ENCODE measurements around the gene PPARD. TPM values are rescaled to one million over a fixed set of nuclear protein-coding genes. Genes with fewer than 3 reads are reported as not detected.
A peak's percentile ranks its signal among the peaks of the same experiment; 100 is the strongest.

The PPARD gene
- total RNA-seq, 1 donor from 2014 or later = 27.0 TPM

DNA sequence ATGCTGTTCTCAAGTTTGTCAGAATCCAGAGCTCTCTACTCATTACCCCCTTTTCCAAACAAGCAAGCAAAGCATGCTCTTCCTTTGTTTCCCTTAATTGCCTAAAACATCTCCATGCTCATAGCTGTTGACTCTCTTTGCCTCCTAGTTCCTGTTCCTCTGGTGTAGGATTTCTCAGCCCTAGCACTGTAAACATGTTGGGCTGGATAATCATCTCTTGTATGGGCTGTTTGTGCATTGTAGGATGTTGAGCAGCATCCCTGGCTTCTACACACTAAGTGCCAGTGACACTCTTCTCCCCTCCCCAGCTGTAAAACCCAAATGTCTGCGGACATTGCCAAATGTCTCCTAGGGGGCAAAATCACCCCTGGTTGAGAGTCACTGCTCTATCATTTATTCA is 14.0 kb downstream of the PPARD start:
- Mint-ChIP-seq H3K4me3 (ENCODE audit: unreplicated experiment) (no peak overlapping the region), H3K36me3 (ENCODE audit: low read depth) (peaks cover 27% of the 10 kb centered on the region), H3K9me3 (ENCODE audit: low read depth) (no peaks in the 10 kb centered on the region), H3K4me1 (ENCODE audit: low read depth) (peaks cover 50% of the 10 kb centered on the region), H3K27ac (ENCODE audit: unreplicated experiment) (no peak overlapping the region), H3K27me3 (ENCODE audit: low read depth) (no peaks in the 10 kb centered on the region)
- DNase-seq (ENCODE audit: low spot score) = no peak
- TF ChIP-seq, protein P1, sequence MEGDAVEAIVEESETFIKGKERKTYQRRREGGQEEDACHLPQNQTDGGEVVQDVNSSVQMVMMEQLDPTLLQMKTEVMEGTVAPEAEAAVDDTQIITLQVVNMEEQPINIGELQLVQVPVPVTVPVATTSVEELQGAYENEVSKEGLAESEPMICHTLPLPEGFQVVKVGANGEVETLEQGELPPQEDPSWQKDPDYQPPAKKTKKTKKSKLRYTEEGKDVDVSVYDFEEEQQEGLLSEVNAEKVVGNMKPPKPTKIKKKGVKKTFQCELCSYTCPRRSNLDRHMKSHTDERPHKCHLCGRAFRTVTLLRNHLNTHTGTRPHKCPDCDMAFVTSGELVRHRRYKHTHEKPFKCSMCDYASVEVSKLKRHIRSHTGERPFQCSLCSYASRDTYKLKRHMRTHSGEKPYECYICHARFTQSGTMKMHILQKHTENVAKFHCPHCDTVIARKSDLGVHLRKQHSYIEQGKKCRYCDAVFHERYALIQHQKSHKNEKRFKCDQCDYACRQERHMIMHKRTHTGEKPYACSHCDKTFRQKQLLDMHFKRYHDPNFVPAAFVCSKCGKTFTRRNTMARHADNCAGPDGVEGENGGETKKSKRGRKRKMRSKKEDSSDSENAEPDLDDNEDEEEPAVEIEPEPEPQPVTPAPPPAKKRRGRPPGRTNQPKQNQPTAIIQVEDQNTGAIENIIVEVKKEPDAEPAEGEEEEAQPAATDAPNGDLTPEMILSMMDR (IDR thresholded peaks at IDR 0.05) = no peak

DNA sequence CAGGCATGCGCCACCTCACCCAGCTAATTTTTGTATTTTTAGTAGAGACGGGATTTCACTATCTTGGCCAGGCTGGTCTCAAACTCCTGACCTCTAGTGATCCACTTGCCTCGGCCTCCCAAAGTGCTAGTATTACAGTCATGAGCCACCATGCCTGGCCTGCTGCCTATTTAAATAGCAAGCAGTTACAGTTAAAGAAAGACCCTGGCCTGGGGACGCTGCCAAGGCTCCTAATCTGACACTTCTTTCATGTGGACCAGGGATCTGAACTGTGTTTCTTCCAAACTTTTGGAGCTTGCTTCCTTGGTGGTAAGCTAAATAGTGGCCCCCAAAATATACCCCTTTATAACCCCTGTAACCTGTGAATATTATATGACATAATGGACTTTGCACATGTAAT is 15.3 kb downstream of the PPARD start:
- TF ChIP-seq, protein P1 (IDR thresholded peaks at IDR 0.05) = no peak
- H3K27me3 Mint-ChIP-seq (ENCODE audit: low read depth) = no peaks in the 10 kb centered on the region
- no peak overlapping the region for H3K4me3 Mint-ChIP-seq (ENCODE audit: unreplicated experiment)
- peaks cover 18% of the 10 kb centered on the region for H3K36me3 Mint-ChIP-seq (ENCODE audit: low read depth)
- peaks cover 60% of the 10 kb centered on the region for H3K4me1 Mint-ChIP-seq (ENCODE audit: low read depth)
- no peak for DNase-seq (ENCODE audit: low spot score)
- peak overlapping the region; percentile 84 for H3K27ac Mint-ChIP-seq (ENCODE audit: unreplicated experiment)
- H3K9me3 Mint-ChIP-seq (ENCODE audit: low read depth) = no peaks in the 10 kb centered on the region

DNA sequence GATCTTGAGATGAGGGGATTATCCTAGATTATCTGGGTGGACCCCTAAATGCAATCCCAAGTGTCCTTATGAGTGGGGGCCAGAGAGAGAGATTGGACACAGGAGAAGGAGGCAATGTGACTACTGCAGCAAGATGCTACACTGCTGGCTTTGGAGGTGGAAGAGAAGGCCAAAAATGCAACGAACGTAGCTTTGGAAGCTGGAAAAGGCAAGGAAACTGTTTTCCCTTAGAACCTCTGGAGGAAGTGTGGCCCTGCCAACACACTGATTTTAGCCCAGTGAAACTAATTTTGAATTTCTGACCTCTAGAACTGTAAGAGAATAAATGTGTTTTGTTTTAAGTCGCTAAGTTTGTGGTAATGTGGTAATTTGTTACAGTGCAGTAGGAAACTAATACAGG is 15.7 kb downstream of the PPARD start:
- H3K4me3 Mint-ChIP-seq (ENCODE audit: unreplicated experiment) = no peak overlapping the region
- DNase-seq (ENCODE audit: low spot score) = no peak
- H3K36me3 Mint-ChIP-seq (ENCODE audit: low read depth) = peaks cover 14% of the 10 kb centered on the region
- peaks cover 64% of the 10 kb centered on the region for H3K4me1 Mint-ChIP-seq (ENCODE audit: low read depth)
- H3K9me3 Mint-ChIP-seq (ENCODE audit: low read depth) = no peaks in the 10 kb centered on the region
- H3K27ac Mint-ChIP-seq (ENCODE audit: unreplicated experiment) = peak overlapping the region; percentile 84
- no peaks in the 10 kb centered on the region for H3K27me3 Mint-ChIP-seq (ENCODE audit: low read depth)
- TF ChIP-seq, protein P1 (IDR thresholded peaks at IDR 0.05) = no peak

GRCh38 chr6:35359346-35359743 is 17.0 kb downstream of the PPARD start:
- no peak for DNase-seq (ENCODE audit: low spot score)
- Mint-ChIP-seq H3K27ac (ENCODE audit: unreplicated experiment) (peak overlapping the region; percentile 82), H3K4me3 (ENCODE audit: unreplicated experiment) (no peak overlapping the region), H3K36me3 (ENCODE audit: low read depth) (peaks cover 10% of the 10 kb centered on the region), H3K9me3 (ENCODE audit: low read depth) (no peaks in the 10 kb centered on the region), H3K4me1 (ENCODE audit: low read depth) (peaks cover 73% of the 10 kb centered on the region), H3K27me3 (ENCODE audit: low read depth) (no peaks in the 10 kb centered on the region)
- TF ChIP-seq, protein P1 (IDR thresholded peaks at IDR 0.05) = no peak

GRCh38 chr6:35359744-35360348 is 17.5 kb downstream of the PPARD start:
- Mint-ChIP-seq H3K4me3 (ENCODE audit: unreplicated experiment) (no peak overlapping the region), H3K36me3 (ENCODE audit: low read depth) (peaks cover 7% of the 10 kb centered on the region), H3K9me3 (ENCODE audit: low read depth) (no peaks in the 10 kb centered on the region), H3K27ac (ENCODE audit: unreplicated experiment) (peak overlapping the region; percentile 82), H3K4me1 (ENCODE audit: low read depth) (peaks cover 68% of the 10 kb centered on the region), H3K27me3 (ENCODE audit: low read depth) (no peaks in the 10 kb centered on the region)
- TF ChIP-seq, protein P1 (IDR thresholded peaks at IDR 0.05) = no peak
- DNase-seq (ENCODE audit: low spot score) = no peak

Measured in chondrocyte (in vitro differentiated cells).